SK-N-SH treated with all-trans-retinoic acid at 6 μM for 48 hours (cell line): ENCODE data around the gene HAP1.

Source experiments
- ESRRG ChIP-seq: fragments of 250-450 bp; sonication (Bioruptor Pico); IDR thresholded peaks from 2 replicates; pipeline ENCODE4 v1.6.1; 2021; ENCODE audit warnings: mild to moderate bottlenecking
- ISL1 ChIP-seq: fragments of 250-450 bp; sonication (Bioruptor Pico); IDR thresholded peaks from 2 replicates; pipeline ENCODE4 v2.1.2; 2022; ENCODE audit warnings: mild to moderate bottlenecking, moderate library complexity
- TF ChIP-seq, protein P1 (sequence below): fragments of 250-450 bp; sonication (Bioruptor Pico); IDR thresholded peaks from 2 replicates; pipeline ENCODE4 v1.5.1; 2020; ENCODE audit warnings: low read depth, mild to moderate bottlenecking, moderate library complexity
- TF ChIP-seq, protein P2 (sequence below): fragments of 250-450 bp; sonication (Bioruptor Pico); IDR thresholded peaks from 2 replicates; pipeline ENCODE4 v1.8.0; 2020; ENCODE audit warnings: mild to moderate bottlenecking, moderate library complexity, borderline replicate concordance
- TF ChIP-seq, protein P3 (sequence below): fragments of 250-450 bp; sonication (Bioruptor Pico); IDR thresholded peaks from 2 replicates; pipeline ENCODE4 v1.5.0; 2020; ENCODE audit warnings: mild to moderate bottlenecking, moderate library complexity

DNA sequence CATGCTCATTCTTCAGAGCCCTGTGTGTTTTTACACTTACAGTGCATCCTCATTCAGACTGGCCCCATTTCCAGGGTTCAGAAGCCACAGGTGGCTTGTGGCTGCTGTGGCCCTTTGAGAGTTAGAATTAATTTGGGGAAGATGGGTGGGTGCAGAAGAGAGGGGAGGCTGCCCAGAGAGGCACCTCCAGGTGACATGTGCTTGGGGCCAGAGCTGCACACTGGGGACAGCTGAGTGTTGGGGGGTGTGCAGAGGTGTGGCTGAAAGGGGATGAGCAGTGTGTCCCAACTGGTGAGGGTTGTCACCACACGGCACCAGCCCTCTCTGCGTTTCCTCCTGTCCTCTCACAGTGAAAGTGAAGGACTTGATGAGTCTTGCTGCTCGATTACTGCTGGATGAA, 52.7 kb downstream of the HAP1 start:
- TF ChIP-seq, protein P1, sequence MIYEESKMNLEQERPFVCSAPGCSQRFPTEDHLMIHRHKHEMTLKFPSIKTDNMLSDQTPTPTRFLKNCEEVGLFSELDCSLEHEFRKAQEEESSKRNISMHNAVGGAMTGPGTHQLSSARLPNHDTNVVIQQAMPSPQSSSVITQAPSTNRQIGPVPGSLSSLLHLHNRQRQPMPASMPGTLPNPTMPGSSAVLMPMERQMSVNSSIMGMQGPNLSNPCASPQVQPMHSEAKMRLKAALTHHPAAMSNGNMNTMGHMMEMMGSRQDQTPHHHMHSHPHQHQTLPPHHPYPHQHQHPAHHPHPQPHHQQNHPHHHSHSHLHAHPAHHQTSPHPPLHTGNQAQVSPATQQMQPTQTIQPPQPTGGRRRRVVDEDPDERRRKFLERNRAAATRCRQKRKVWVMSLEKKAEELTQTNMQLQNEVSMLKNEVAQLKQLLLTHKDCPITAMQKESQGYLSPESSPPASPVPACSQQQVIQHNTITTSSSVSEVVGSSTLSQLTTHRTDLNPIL (CRISPR knock-in tag) = no peak
- TF ChIP-seq ESRRG (CRISPR knock-in tag) (no peak), ISL1 (no peak)
- TF ChIP-seq, protein P2, sequence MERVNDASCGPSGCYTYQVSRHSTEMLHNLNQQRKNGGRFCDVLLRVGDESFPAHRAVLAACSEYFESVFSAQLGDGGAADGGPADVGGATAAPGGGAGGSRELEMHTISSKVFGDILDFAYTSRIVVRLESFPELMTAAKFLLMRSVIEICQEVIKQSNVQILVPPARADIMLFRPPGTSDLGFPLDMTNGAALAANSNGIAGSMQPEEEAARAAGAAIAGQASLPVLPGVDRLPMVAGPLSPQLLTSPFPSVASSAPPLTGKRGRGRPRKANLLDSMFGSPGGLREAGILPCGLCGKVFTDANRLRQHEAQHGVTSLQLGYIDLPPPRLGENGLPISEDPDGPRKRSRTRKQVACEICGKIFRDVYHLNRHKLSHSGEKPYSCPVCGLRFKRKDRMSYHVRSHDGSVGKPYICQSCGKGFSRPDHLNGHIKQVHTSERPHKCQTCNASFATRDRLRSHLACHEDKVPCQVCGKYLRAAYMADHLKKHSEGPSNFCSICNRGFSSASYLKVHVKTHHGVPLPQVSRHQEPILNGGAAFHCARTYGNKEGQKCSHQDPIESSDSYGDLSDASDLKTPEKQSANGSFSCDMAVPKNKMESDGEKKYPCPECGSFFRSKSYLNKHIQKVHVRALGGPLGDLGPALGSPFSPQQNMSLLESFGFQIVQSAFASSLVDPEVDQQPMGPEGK = no peak
- TF ChIP-seq, protein P3, sequence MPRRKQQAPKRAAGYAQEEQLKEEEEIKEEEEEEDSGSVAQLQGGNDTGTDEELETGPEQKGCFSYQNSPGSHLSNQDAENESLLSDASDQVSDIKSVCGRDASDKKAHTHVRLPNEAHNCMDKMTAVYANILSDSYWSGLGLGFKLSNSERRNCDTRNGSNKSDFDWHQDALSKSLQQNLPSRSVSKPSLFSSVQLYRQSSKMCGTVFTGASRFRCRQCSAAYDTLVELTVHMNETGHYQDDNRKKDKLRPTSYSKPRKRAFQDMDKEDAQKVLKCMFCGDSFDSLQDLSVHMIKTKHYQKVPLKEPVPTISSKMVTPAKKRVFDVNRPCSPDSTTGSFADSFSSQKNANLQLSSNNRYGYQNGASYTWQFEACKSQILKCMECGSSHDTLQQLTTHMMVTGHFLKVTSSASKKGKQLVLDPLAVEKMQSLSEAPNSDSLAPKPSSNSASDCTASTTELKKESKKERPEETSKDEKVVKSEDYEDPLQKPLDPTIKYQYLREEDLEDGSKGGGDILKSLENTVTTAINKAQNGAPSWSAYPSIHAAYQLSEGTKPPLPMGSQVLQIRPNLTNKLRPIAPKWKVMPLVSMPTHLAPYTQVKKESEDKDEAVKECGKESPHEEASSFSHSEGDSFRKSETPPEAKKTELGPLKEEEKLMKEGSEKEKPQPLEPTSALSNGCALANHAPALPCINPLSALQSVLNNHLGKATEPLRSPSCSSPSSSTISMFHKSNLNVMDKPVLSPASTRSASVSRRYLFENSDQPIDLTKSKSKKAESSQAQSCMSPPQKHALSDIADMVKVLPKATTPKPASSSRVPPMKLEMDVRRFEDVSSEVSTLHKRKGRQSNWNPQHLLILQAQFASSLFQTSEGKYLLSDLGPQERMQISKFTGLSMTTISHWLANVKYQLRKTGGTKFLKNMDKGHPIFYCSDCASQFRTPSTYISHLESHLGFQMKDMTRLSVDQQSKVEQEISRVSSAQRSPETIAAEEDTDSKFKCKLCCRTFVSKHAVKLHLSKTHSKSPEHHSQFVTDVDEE (CRISPR knock-in tag) = no peak
